ENCODE measurements around the gene EMD.
"Not testable (repeated sequence)": the region's sequence is repeated elsewhere in the genome, so short reads cannot be mapped to it uniquely, and the experiment has no call there.

The EMD gene

GRCh38 chrX:154372612-154373022 lies 6.5 kb upstream of the EMD start:
- peak; percentile 64 for DNase-seq

- DNase-seq, result no peak
Measured at GRCh38 chrX:154373340-154374306, 5.5 kb upstream of the EMD start.

GRCh38 chrX:154374313-154375155 lies 4.6 kb upstream of the EMD start, which contains the start of gene FLNA:
Gene FLNA, minus strand, starts transcription at chrX:154374634. Its CDS starts 3,389 bp downstream, at chrX:154371245.
- no peak for DNase-seq

GRCh38 chrX:154375156-154375504 lies 4.0 kb upstream of the EMD start:
- DNase-seq, result no peak

- no peak for DNase-seq
Measured at GRCh38 chrX:154376774-154377173, 2.3 kb upstream of the EMD start.

GRCh38 chrX:154378059-154378798 lies 866 bp upstream of the EMD start:
- peak; percentile 45 for DNase-seq

- no peak for DNase-seq
Measured at GRCh38 chrX:154379569-154379951, 465 bp downstream of the EMD start.

GRCh38 chrX:154380153-154380552 lies 1.1 kb downstream of the EMD start:
- DNase-seq, result peak; percentile 0

GRCh38 chrX:154380787-154381186 lies 1.7 kb downstream of the EMD start:
- DNase-seq, result no peak

- no peak for DNase-seq
Measured at GRCh38 chrX:154381271-154381670, 2.2 kb downstream of the EMD start.

GRCh38 chrX:154382483-154383069 lies 3.5 kb downstream of the EMD start:
- no peak for DNase-seq

- no peak for DNase-seq
Measured at GRCh38 chrX:154383359-154384283, 4.5 kb downstream of the EMD start.

- DNase-seq, result no peak
Measured at GRCh38 chrX:154384284-154384892, 5.3 kb downstream of the EMD start.

- not testable (repeated sequence) for DNase-seq
Measured at GRCh38 chrX:154388094-154388493, 9.0 kb downstream of the EMD start.

- not testable (repeated sequence) for DNase-seq
Measured at GRCh38 chrX:154388649-154389048, 9.6 kb downstream of the EMD start.

GRCh38 chrX:154389812-154390747 lies 11.0 kb downstream of the EMD start:
- DNase-seq, result peak; percentile 51

- not testable (repeated sequence) for DNase-seq
Measured at GRCh38 chrX:154396363-154396762, 17.3 kb downstream of the EMD start.

GRCh38 chrX:154396973-154397887 lies 18.1 kb downstream of the EMD start:
- DNase-seq, result peak; percentile 67

Measured in CD4-positive, alpha-beta T cell treated with Interleukin-17A for 1 hour (primary cell).